ENCODE measurements around the gene SLC9B2.

SLC9B2 gene, protein sequence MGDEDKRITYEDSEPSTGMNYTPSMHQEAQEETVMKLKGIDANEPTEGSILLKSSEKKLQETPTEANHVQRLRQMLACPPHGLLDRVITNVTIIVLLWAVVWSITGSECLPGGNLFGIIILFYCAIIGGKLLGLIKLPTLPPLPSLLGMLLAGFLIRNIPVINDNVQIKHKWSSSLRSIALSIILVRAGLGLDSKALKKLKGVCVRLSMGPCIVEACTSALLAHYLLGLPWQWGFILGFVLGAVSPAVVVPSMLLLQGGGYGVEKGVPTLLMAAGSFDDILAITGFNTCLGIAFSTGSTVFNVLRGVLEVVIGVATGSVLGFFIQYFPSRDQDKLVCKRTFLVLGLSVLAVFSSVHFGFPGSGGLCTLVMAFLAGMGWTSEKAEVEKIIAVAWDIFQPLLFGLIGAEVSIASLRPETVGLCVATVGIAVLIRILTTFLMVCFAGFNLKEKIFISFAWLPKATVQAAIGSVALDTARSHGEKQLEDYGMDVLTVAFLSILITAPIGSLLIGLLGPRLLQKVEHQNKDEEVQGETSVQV

DNA sequence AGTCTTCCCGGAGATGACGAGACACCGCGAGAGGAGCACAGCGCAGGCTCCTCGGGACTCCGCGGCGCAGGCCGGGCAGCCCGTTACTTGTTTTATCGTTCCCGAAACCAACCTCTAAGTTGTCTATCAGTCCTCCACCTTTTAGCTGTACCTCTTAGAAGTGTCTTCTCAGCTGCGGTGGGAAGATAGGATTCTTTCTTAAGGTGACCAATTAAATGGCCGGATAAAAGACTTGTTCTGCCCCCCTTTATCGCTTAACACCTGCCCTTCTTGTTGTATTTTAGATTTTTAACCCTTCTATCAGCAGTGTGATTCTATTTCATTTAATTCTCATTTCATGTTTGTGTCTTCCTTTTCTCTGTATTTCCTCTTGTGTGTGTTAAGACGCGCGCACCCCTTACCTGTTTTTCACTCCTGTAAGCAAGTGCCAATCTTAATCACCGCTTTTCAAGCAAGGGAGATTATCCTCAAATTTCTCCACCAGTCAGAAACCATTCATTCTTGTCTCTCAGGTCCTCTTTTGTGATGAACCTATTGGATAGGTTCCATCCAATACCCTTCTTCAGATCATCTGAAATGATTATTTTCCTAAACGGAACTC lies at the start of gene SLC9B2:
SLC9B2 (minus strand) TSS at position 15 of the 601 bp plus-strand sequence. CDS start 9,211 bp downstream, outside the sequence.
- DNase-seq (ENCODE audit: low spot score) = no peak

DNA sequence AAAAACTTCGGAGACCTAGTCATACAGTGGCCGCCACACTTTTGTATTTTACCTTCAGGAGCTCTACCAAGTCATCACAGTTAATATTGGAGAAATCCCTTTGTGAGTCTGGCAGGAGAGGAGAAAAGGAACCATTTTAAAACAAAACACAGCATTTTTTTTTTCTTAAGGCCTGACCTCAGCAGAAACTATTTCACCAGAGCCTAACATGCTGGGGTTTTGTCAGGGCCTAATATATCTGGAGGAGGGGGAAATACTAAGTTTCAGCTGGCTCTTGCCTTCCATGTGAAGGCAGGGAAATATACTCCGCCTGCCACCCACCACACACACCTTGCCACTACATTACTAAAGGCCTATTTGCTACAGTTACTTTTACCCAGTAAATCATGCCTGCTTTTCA lies 49.6 kb upstream of the SLC9B2 start:
- DNase-seq (ENCODE audit: low spot score) = no peak

DNA sequence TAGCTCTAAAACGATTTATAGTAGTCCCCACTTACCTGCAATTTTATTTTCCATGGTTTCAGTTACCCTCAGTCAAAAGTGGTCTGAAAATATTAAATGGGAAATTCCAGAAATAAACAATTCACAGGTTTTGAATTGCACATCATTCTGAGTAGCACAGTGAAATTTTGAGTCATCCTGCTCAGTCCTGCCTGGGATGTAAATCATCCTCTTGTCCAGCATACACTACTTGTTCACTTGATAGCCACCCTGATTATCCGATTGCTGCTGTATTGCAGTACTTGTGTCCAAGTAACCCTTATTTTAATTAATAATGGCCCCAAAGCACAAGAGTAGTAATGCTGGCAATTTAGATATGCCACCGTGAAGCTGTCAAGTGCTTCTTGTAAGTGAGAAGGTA lies 46.6 kb upstream of the SLC9B2 start:
- no peak for DNase-seq (ENCODE audit: low spot score)

DNA sequence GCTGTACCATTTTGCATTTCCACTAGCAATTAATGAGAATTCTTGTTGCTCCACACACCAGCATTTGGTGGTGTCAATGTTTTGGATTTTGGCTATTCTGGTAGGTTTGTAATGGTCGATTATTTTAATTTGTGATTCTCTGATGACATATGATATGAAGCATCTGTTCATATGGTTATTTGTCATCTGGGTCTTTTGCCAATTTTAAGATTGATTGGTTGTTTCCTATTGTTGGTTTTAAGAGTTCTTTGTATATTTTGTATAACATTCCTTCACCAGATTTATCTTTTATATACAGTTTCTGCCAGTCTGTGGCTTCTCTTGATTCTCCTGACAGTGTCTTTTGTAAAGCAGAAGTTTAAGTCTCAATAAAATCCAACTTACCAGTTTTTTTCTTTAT lies 41.6 kb upstream of the SLC9B2 start:
- no peak for DNase-seq (ENCODE audit: low spot score)

DNA sequence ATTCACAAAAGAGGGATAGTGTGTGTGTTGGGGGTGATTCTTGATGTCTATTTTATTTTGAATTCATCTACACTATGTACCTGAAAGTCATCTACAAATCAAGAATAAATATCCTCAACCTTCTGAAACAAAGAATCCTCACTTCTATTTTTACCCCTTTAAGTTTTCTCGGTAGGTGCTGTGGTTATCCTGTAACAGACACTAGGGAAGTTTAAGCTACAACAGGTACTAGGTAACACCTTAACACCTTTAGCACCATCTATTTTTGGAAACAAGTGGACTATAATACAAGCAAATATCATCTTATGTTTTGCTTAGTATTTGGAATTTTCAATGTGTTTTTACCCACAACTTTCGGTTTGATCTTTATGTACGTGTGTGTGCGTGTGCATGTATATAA lies 35.0 kb upstream of the SLC9B2 start:
- DNase-seq (ENCODE audit: low spot score) = no peak

DNA sequence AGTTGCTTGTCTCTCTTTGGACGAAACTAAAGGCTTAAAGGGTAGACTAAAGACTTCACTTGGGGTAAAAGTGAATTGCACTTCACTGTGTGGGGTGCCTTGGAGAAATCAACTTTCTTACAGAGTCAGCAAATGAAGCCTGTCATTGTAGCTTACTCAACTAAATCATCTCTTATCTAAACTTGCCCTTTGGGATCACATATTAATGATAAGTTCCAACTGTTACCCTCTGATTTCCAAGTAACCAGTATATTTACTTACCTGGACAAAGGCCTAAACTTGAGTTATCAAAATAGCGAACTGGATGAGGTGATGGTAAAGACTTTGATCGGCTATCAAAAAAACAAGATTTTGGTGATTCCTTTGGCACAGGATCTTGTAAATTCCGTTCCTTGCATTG lies 32.0 kb upstream of the SLC9B2 start:
- DNase-seq (ENCODE audit: low spot score) = no peak

DNA sequence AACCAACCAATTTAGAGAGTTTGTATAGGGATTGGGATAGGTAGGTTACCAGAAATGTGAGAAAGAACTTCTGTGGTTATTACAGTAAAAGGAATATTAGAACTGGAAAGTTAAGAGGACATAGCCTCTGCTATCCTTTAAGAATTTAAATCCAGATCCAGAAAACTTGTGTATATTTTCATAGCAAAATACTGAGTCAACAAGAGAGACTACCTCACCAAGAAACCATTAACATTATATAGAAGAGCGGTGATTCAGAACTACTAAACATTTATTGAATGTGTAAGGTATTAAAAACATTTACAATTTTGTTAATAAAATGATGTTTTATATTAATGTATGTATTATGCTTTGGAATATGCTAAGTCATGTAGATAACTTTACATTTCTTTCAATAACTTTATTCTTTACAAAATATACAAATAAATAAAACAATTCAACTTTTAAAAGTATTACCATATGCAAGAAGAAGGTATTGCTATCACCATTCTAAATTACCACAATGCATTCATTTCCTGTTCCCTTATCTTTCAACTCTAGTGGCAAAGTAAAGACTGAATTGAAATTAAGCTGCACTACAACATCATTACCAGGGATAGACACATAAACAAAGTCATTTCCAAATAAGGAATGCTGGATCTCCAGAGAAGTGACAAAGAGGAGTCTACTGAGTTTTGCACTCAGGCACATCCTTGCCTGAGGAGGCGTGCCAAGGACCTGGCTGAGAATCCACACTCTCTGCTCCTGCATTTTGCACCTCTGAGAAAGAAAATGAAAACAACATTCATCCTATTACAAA lies 29.2 kb upstream of the SLC9B2 start:
- no peak for DNase-seq (ENCODE audit: low spot score)

DNA sequence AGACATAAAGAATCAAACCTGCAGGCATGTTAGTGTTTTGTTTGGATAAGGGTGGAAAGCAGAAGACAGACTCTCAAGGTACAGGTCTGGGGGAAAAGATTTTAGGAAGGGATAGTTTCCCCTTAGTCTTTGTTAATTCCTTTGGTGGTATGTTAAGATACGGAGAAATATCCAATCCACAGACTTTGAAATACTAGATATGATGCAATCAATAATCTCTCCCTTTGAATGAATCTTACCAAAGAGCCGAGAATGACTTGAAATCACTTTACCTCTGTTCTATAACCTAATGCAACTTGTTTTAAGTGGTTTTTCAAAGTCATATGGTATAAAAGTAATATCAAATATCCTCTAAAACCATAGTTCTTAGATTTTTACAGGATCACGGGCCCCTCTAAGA lies 28.3 kb upstream of the SLC9B2 start:
- DNase-seq (ENCODE audit: low spot score) = no peak

DNA sequence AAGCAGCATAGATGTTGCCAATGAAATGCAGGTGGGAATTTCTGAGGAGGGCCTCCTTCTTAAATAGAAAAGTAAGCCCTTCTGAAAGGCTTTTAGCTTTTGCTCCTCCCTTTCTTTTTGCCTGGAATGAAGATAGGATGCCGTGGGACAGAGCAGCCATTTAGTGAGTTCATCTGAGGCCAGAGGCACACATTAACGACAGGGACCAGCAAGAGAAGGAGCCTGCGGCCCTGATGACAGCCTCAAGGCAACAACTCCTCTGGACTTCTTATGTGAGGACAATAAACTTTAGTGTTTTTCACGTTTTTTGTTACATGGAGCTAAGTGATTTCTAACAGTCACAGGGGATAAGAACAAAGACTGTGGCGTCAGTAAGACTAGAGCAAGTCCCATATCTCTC lies 24.1 kb upstream of the SLC9B2 start:
- DNase-seq (ENCODE audit: low spot score) = no peak

DNA sequence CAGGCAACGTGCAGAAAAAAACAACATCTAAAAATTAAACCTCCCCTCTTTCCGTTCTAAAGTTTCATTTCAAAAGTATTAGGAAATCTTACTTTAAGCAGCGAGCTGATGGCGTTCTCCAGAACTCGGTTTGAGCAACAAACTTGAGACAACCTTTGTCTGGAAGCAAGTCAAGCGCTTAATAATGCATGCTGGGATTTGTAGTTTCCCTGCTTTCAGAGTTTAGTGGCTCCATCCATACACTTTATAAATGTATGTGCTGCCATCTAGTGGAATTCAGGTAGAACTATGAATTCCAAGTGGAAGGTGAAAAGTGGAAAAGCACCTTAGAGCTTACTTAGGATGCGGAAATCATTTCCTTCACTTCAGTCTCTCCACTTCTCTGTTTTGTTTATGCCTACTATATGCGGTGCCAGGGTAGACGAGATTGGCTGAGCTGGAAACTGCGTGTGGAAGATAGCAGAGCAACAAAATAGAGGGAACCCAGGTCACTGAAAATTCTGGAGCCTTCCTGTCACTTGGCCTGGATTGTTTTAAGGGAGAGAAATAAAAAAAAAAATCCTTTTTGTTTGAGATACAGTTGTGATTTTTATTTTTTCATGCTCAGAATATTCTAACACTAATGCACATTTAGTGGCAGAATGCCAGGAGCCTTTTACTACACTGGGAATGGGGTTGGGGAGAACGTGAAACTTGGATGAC lies 23.3 kb upstream of the SLC9B2 start, which contains the start of gene BDH2:
BDH2 (minus strand) TSS at position 144 of the 702 bp plus-strand sequence. CDS start 3,580 bp downstream, outside the sequence.
- DNase-seq (ENCODE audit: low spot score) = peak; percentile 89

DNA sequence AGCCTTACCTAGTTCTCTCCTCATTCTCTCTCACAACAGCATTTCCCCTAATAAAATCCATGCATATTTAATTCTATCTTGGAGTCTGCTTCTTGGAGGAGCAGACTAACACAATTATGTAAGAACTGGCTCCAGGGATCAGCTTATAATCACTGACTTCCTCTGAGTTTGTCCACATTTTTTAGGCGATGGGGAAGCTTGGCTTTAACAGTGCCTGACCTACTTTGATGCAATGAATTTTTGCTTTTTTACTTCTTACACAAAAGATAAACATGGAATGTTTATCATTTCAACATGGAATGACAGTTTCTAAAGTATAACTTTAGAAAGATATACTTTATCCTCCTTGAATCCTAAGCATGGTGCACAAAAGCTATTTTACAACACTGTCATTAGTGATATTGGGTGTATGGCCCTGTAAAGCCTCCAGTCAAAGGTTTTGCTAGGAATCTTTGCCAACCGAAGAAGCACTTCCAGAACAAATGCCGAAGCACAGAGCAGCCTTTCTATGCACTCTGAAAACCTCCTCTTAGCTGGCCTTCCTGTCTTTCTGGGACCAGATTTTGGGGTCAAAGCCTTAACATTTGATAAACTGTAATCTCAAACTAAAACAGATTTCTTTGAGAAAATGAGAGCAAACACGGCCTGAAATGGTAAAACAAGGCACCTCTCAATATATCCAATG lies 22.3 kb upstream of the SLC9B2 start:
- DNase-seq (ENCODE audit: low spot score) = no peak

DNA sequence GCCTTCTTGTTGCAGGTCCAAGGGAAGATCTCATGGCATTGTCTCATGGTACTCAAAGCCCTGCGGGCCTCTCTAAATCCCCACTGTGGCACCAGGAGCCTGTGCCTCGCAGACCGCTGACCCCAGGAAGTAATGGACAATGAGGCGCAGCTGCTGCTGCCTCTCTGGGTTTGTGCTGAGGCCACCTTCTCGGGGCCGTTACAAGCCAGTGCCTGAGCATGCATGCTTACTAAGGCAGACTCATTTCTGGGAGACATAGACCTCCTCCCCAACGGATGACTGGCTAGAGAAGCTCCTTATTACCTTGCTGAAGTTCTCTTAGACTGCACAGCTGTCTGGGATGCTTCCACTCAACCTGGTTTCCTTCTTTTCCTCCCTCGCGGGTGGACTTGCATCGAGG lies 21.8 kb upstream of the SLC9B2 start:
- DNase-seq (ENCODE audit: low spot score) = no peak

DNA sequence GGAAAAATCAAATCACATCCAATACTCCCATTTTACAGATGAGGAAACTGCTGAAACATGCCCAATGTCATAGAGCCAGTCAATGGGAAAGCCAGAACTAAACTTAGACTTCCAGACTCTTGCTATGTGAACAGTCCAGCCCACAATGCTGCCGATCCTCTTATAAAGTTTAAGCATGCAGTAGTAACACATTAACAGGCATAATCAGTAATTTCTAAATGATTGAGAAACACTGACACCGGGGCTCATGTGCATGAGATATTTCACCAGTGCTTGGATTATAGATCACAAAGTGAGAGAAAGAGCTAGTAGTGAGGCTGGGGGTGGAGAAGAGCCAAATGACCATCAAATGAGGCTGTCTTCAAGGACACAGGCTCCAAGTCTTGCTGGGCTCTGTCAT lies 20.6 kb upstream of the SLC9B2 start:
- no peak for DNase-seq (ENCODE audit: low spot score)

DNA sequence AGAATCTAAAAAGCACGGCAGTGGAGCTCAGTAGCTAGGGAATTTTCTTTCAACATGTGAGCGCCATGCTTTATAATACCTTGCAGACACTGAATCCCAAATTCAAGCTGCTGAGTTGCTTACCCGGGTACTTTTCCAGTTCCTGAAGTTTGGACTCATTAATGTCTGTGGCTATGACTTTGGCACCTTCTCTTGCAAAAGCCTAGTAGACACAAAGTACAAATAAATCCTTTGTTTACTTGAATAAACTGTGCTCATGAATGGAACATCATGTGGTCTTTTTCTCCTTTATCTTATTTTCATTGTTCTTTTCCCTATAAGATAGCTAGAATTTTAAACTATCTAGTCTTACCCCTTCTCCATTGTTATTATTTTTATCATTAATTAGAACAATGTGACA lies 18.5 kb upstream of the SLC9B2 start:
- DNase-seq (ENCODE audit: low spot score) = no peak

DNA sequence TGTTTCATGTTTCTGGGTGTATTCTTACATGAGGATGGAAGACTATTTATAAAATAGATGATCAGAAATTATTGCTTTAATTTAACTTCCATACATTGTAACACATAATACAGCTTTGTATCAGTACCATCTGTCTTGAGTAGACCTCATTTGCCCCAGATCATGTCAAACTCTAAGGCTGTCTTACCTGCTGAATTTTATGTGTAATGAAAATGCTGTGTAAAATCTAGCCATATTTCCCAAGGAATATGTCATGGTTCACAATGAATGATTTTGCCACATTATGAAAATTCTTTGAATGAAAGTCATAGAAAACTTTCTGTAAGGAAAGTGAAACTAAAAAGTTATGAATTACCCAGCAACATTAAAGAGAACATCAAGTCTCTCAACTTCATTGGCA lies 15.7 kb upstream of the SLC9B2 start:
- DNase-seq (ENCODE audit: low spot score) = no peak

DNA sequence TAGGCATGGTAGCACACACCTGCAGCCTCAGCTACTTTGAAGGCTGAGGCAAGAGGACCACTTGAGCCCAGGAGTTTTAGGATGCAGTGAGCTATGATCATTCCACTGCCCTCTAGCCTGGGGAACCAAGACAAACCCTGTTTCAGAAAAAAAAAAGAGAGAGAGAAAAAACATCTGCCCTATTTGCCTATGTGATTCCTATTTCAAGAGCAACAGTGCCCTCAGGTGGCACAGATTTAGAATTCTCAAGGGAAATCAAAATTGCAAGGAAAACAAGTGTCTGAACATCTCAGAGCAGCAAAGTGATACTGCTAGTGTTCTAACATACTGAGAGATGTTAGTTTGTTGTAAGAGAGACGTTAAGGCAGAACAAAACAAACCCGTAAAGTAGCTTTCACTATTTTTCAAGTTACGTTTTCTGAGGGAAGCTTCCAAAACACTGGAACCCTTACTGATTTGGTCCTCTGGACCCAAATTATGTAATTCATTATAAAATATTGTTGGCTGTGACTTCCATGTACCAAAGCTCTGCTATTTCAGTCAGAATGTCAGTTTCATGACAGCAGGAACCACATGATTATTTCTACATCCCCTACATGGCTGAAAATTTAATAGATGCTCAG lies 15.2 kb upstream of the SLC9B2 start:
- DNase-seq (ENCODE audit: low spot score) = no peak

DNA sequence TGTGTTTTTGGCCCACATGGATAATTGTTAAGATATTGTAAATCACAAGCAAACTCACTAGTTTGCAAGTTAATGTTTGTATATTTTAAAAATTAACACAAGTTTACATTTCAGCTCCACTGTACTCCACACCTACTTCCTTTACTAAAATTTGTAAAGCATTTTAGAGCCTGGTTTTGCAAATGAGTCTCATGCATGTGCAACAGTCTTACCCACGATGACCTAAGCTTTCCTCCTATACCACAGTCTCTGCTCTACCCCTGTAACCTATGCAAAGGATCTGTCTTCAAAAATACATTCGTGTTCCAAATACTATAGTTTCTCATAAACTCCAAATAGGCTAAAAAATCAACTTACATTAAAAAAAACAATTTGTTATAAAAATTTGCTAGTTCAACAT lies 12.9 kb upstream of the SLC9B2 start:
- no peak for DNase-seq (ENCODE audit: low spot score)

DNA sequence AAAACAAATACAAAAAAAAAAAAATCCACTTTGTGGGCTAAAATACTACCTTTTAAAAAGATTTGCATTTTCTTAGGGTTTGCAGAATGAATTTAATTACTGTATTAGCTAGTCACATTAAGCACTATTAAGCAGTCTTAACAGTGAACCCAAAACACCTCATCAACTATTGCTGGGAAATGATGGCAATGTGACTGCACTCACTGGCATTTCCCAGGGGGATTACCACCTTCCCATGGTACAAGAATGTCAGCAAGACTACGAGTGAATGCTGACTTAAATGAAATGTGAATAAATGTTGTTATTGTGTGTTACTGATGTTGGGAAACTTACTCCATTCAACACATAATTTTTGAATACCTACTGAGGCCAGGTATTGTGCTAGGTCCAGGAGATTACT lies 10.0 kb upstream of the SLC9B2 start:
- DNase-seq (ENCODE audit: low spot score) = no peak

DNA sequence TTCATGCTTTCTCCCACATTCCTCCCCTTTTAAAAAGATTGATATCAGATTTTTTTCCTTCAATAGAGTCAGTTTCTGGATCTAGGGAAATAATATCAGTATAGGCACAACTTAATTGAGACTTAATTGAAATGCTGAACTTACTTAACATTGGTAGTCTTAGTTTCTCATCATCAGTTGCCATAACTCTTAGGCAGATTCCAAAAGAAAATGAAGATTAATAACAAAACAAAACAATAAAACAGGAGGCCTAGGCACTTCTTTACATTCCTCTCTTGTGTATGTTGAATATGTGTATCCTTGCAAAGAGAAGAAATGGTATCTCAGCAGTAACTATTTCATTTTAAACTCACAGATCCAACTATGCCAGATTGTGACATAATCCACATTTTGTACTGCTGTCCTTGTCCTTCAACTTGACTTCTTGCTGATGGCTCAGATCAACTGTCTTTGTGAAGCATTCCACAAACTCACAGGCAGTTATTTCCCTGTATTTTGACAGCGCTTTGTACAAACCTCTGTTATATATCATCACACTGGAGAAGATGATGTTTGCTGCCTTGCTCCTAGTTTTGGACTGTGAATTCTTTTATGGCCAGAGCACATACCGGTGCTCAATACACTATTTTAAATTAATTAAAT lies 9.1 kb upstream of the SLC9B2 start:
- DNase-seq (ENCODE audit: low spot score) = no peak

DNA sequence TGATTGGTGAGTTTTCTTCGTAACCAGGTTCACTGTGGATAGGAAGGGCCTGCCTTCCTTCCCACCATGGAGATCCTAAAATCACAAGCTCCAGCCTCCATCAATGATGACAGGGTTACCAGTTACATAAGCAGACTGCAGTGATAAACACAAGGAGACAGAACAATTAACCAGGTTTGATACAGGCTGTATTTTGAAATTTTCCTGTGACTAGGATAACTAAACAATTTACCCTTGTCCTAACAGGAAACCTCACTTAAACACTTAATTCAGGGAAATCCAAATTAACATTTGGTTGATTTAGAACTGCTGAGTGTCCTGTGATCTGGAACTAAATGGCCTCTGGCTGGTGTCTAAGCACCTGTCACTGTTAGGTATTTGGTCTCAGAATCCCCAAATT lies 3.1 kb upstream of the SLC9B2 start:
- no peak for DNase-seq (ENCODE audit: low spot score)

All from iPS-NIHi11 (cell line).